Thoracic aorta (tissue), 2 donors: Measurements from ENCODE around the gene PRICKLE1. TPM values are rescaled to one million over a fixed set of nuclear protein-coding genes. Genes with fewer than 3 reads are reported as not detected.
A peak's percentile ranks its signal among the peaks of the same experiment; 100 is the strongest.

Source experiments
- ATAC-seq: fragments of 150-250 bp; one replicate; pipeline ENCODE4 v1.8.0; 2017; ENCODE audit warnings: low read depth; ENCODE audit not compliant: insufficient number of reproducible peaks, low FRiP score
- DNase-seq: peaks from one replicate; pipeline ENCODE4 v3.0.0-alpha.2; 2020; ENCODE audit warnings: low spot score
- H3K27ac ChIP-seq, 2 donors: fragments of 200-600 bp; sonication (generic); 1 replicate in 1 of 2; 2 replicates in 1 of 2; pipeline ENCODE4 v1.5.1; 2016; ENCODE audit warnings: mild to moderate bottlenecking in 2 of 2, moderate library complexity in 2 of 2
- H3K27me3 ChIP-seq: fragments of 200-600 bp; sonication (generic); replicated peaks from 2 replicates; pipeline ENCODE4 v1.6.0; 2016; ENCODE audit warnings: mild to moderate bottlenecking; ENCODE audit not compliant: insufficient read depth
- H3K36me3 ChIP-seq: fragments of 200-600 bp; sonication (generic); one replicate; pipeline ENCODE4 v1.5.1; 2016
- H3K4me1 ChIP-seq, 2 donors: fragments of 200-600 bp; sonication (generic); 1 replicate in 1 of 2; 2 replicates in 1 of 2; pipeline versions ENCODE4 v1.5.1 to v1.6.0; 2016; ENCODE audit warnings: low read depth in 2 of 2, mild to moderate bottlenecking in 1 of 2; ENCODE audit not compliant: control insufficient read depth in 1 of 2
- H3K4me3 ChIP-seq: fragments of 200-600 bp; sonication (generic); 2 replicates; pipeline ENCODE4 v1.5.1; 2016; ENCODE audit warnings: mild to moderate bottlenecking
- H3K9me3 ChIP-seq: fragments of 200-600 bp; sonication (generic); 2 replicates; pipeline ENCODE4 v1.5.1; 2016
- total RNA-seq, 2 donors: library from RNA; depleted of rRNA; stranded (reverse); fragments of >200 nt; gene quantifications; one replicate each; pipeline versions ENCODE4 v1.1.0 to v1.2.3, GENCODE V29; 2016
- TF ChIP-seq, protein P1 (sequence below): fragments of 200-600 bp; sonication (generic); IDR thresholded peaks from one replicate; pipeline ENCODE4 v1.5.1; 2019; ENCODE audit warnings: antibody characterized with exemption

Gene PRICKLE1
- total RNA-seq = 10 to 100 TPM in 1 of 2 donors, 1 to 10 TPM in 1; 3.9 to 11.5 TPM

- peak within 1 kb of the TSS; percentile 92 for H3K4me3 ChIP-seq
- no peaks in the 10 kb centered on the region for H3K36me3 ChIP-seq
- TF ChIP-seq, protein P1, sequence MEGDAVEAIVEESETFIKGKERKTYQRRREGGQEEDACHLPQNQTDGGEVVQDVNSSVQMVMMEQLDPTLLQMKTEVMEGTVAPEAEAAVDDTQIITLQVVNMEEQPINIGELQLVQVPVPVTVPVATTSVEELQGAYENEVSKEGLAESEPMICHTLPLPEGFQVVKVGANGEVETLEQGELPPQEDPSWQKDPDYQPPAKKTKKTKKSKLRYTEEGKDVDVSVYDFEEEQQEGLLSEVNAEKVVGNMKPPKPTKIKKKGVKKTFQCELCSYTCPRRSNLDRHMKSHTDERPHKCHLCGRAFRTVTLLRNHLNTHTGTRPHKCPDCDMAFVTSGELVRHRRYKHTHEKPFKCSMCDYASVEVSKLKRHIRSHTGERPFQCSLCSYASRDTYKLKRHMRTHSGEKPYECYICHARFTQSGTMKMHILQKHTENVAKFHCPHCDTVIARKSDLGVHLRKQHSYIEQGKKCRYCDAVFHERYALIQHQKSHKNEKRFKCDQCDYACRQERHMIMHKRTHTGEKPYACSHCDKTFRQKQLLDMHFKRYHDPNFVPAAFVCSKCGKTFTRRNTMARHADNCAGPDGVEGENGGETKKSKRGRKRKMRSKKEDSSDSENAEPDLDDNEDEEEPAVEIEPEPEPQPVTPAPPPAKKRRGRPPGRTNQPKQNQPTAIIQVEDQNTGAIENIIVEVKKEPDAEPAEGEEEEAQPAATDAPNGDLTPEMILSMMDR = no peak
- H3K27ac ChIP-seq = peak within 1 kb of the TSS; percentile 37 to 38
- ATAC-seq (peak; percentile 51), DNase-seq (no peak)
- no peaks in the 10 kb centered on the region for H3K9me3 ChIP-seq
- peaks cover 0 to 49% of the 10 kb centered on the region in 2 donors for H3K4me1 ChIP-seq
- H3K27me3 ChIP-seq = no peaks in the 10 kb centered on the region
Measured at GRCh38 chr12:42589465-42590329, at the start of gene PRICKLE1. Gene PRICKLE1, minus strand, starts transcription at chr12:42589746. Its CDS starts 117,230 bp downstream, at chr12:42472516.

DNA sequence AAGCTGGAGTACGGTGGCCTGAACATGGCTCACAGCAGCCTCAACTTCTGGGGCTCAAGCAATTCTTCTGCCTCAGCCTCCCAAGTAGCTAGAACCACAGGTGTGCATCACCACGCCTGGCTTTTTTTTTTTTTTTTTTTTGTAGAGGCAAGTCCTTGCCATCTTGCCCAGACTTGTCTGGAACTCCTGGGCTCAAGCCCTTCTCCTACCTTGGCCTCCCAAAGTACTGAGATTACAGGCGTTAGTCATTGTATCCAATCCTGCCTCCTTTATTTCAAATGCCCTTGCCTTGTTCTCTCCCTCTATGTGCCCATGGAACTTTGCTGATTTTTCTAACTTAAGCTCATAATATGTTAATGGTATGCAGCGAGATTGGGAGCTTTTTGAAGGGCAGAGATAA, 49.2 kb upstream of the PRICKLE1 start:
- Histone ChIP-seq H3K4me3 (no peak overlapping the region), H3K27ac (no peak overlapping the region), H3K4me1 (peaks cover 0 to 15% of the 10 kb centered on the region in 2 donors), H3K9me3 (no peaks in the 10 kb centered on the region), H3K36me3 (no peaks in the 10 kb centered on the region), H3K27me3 (no peaks in the 10 kb centered on the region)
- TF ChIP-seq, protein P1 = no peak
- DNase-seq (no peak), ATAC-seq (no peak)

GRCh38 chr12:42638011-42638410, 48.5 kb upstream of the PRICKLE1 start:
- H3K27ac ChIP-seq = no peak overlapping the region
- no peak overlapping the region for H3K4me3 ChIP-seq
- DNase-seq = no peak
- H3K4me1 ChIP-seq = peaks cover 0 to 15% of the 10 kb centered on the region in 2 donors
- no peak for ATAC-seq
- H3K9me3 ChIP-seq = no peaks in the 10 kb centered on the region
- TF ChIP-seq, protein P1 = no peak
- no peaks in the 10 kb centered on the region for H3K36me3 ChIP-seq
- H3K27me3 ChIP-seq = no peaks in the 10 kb centered on the region

DNA sequence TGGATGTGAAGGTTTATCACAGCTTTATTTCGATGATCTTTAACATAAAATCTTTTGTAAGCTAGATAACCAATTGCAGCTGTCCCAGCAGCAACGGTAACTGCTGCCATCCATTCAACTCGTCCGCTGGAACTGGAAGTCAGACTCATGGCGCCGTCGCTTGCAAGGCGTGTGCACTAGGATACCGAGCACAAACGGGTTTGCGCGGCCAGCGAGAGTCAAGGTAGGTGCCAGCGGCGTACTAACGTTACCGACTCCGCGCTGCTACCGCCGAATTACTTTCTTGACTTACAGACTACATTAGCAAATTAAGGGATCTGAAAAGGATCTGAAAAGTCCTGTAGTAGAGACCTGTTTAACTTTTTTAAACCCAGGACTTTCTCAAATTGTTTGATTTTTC, 47.4 kb upstream of the PRICKLE1 start:
- Histone ChIP-seq H3K27me3 (no peaks in the 10 kb centered on the region), H3K27ac (no peak overlapping the region), H3K4me1 (peaks cover 3 to 15% of the 10 kb centered on the region in 2 donors), H3K4me3 (no peak overlapping the region), H3K36me3 (no peaks in the 10 kb centered on the region), H3K9me3 (no peaks in the 10 kb centered on the region)
- ATAC-seq (no peak), DNase-seq (no peak)
- TF ChIP-seq, protein P1 = no peak

DNA sequence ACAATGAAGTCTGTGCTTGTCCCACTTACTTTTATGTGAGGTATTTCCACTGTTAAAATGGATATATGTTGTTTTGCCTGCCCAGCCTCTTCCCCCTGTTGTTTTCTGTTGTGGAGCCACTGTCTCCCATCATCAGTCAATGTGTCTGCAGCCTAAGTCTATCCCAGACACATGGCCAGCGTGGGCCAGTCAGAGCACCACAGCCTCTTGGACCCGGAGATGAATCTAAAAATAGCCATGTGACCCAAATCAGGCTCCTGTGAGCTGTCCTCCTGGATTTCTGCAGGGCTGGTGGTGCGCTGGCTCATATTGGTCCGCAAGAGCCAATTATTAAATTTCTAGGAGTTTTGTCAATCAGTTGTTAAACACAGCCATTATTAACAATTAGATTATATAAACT, 44.0 kb upstream of the PRICKLE1 start:
- DNase-seq (no peak), ATAC-seq (no peak)
- H3K4me3 ChIP-seq = no peak overlapping the region
- no peaks in the 10 kb centered on the region for H3K27me3 ChIP-seq
- H3K4me1 ChIP-seq = peaks cover 4 to 7% of the 10 kb centered on the region in 2 donors
- no peaks in the 10 kb centered on the region for H3K36me3 ChIP-seq
- no peaks in the 10 kb centered on the region for H3K9me3 ChIP-seq
- TF ChIP-seq, protein P1 = no peak
- no peak overlapping the region for H3K27ac ChIP-seq
